ENCODE results near the gene ZDHHC23. TPM values are rescaled to one million over a fixed set of nuclear protein-coding genes. Genes with fewer than 3 reads are reported as not detected.

Gene ZDHHC23
- total RNA-seq, 2 donors from 2014 or later: 5.6 to 7.0 TPM

DNA sequence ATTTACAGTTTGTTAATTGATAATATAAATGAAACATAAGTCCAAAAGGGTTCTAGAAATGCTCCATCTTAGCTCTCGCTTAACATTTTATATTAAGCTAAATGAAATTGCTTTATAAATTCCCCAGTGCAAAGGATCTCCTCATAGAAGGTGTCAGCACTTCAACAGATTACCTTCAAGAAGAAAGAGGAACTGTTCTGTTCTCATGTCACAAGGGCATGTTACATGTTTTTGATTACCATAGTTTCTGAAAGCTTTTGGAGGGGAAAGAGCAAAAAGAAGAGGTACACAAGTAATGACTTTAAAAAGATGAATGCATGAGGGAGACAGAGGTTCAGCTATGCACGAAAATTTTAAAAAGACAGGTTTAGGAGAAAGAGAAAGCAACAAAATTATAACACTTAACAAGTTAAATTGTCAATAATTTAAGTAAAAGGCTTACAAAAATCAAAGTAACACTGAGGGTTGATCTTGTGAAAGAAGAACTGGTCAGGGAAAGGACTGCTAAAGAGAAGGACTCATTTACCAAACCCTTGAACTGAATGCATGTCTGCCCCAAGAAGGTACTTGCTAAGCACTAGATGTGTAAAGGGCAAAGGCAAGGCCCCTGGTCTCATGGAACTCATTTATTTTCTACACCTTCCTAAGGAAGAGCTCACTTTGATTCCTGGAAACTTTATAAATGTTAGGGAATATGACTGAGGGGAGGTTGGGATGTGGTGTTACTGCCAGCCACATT lies 63.4 kb downstream of the ZDHHC23 start:
- intact Hi-C loops (cut with DNase I): no loop called here
- TF ChIP-seq, protein P1, sequence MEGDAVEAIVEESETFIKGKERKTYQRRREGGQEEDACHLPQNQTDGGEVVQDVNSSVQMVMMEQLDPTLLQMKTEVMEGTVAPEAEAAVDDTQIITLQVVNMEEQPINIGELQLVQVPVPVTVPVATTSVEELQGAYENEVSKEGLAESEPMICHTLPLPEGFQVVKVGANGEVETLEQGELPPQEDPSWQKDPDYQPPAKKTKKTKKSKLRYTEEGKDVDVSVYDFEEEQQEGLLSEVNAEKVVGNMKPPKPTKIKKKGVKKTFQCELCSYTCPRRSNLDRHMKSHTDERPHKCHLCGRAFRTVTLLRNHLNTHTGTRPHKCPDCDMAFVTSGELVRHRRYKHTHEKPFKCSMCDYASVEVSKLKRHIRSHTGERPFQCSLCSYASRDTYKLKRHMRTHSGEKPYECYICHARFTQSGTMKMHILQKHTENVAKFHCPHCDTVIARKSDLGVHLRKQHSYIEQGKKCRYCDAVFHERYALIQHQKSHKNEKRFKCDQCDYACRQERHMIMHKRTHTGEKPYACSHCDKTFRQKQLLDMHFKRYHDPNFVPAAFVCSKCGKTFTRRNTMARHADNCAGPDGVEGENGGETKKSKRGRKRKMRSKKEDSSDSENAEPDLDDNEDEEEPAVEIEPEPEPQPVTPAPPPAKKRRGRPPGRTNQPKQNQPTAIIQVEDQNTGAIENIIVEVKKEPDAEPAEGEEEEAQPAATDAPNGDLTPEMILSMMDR (IDR thresholded peaks at IDR 0.05): no peak
- TF ChIP-seq POLR2A (IDR thresholded peaks at IDR 0.05): no peak
- ATAC-seq: no peak

More for the DNA sequence above, 63.4 kb downstream of the ZDHHC23 start:
- Histone ChIP-seq H3K27me3 (no peaks in the 10 kb centered on the region), H3K27ac (no peak overlapping the region), H3K9me3 (no peaks in the 10 kb centered on the region), H3K36me3 (replicated peaks in 1 of 2; ENCODE audit: insufficient read depth in 1 of 2, low read depth in 2 of 2) (no peaks in the 10 kb centered on the region), H3K4me1 (no peaks in the 10 kb centered on the region), H3K4me3 (no peak overlapping the region)
- no peak for DNase-seq
- WGBS, 2 donors: 76 to 89% methylated on average over 2 of the region's 2 CpGs

Other genes starting within 250 kb of the ZDHHC23 start
- gene NAA50, start 201.8 kb upstream of the ZDHHC23 start, total RNA-seq: 10 to 100 TPM; 32.2 to 93.6 TPM
- gene ATP6V1A, start 201.0 kb upstream of the ZDHHC23 start, total RNA-seq: 10 to 100 TPM; 25.4 to 31.3 TPM
- gene GRAMD1C, start 109.2 kb upstream of the ZDHHC23 start, total RNA-seq: 10 to 100 TPM; 18.5 to 27.0 TPM
- 10 to 100 TPM in 1 of 2 donors, 1 to 10 TPM in 1; 5.4 to 11.9 TPM for gene CCDC191, start 108.5 kb downstream of the ZDHHC23 start, total RNA-seq
- 10 to 100 TPM; 10.6 to 15.8 TPM for gene QTRT2, start 108.7 kb downstream of the ZDHHC23 start, total RNA-seq
- not detected for gene DRD3, start 231.0 kb downstream of the ZDHHC23 start, total RNA-seq